HG03108 (cell line): Measurements from ENCODE around the gene TSNAXIP1.
A peak's percentile ranks its signal among the peaks of the same experiment; 100 is the strongest.

ENCODE experiments used
- ATAC-seq: cut with Tn5 transposase; IDR thresholded peaks from one replicate; pipeline ENCODE4 v1.9.1; 2021; ENCODE audit warnings: moderate library complexity; ENCODE audit not compliant: unreplicated experiment

TSNAXIP1 gene, protein sequence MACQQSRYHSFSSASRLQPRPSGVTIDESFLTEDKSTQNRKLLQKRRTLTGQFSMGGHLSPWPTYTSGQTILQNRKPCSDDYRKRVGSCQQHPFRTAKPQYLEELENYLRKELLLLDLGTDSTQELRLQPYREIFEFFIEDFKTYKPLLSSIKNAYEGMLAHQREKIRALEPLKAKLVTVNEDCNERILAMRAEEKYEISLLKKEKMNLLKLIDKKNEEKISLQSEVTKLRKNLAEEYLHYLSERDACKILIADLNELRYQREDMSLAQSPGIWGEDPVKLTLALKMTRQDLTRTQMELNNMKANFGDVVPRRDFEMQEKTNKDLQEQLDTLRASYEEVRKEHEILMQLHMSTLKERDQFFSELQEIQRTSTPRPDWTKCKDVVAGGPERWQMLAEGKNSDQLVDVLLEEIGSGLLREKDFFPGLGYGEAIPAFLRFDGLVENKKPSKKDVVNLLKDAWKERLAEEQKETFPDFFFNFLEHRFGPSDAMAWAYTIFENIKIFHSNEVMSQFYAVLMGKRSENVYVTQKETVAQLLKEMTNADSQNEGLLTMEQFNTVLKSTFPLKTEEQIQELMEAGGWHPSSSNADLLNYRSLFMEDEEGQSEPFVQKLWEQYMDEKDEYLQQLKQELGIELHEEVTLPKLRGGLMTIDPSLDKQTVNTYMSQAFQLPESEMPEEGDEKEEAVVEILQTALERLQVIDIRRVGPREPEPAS

DNA sequence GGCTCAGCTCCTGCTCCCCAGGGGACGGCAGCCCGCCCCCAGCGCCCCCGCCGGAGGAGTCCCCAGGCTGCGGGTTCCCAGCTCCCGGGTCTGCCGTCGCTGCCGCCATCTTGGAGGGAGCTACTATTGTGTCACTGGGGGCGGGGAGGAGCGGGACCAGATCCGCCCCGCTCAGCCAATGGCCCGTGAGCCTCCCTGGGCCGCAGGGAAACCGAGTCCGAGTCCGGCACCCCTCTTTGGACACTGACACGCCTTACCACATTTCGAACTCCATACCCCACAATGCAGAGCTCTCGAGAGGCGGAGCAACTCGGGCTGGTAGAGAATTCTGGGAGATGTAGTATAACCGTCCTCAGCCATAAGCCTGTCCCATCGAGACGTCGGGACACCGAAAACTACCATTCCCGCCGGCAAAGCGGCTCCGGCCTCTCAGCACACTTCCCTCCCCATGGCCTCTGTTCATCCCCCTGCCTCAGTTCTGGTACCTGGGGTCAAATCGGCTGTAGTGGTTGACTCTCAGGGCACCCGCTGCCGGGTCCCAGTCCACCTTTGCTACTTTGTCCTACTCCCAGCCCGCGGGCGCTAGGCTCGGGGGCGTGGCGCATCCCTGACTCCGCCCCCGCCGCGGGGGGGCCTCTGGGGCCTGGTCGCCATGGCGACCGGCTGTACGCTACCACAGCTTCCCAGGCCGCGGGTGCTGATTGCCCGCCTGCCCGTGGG is at the start of gene TSNAXIP1, which contains the start of gene RANBP10:
TSS of gene TSNAXIP1 (plus strand) at position 462 of the 720 bp plus-strand sequence. CDS start 261 bp downstream, outside the sequence.
TSS of gene RANBP10 (minus strand) at position 133 of the 720 bp plus-strand sequence. CDS start at position 109, 24 bp downstream.
- ATAC-seq, result peak; percentile 89

DNA sequence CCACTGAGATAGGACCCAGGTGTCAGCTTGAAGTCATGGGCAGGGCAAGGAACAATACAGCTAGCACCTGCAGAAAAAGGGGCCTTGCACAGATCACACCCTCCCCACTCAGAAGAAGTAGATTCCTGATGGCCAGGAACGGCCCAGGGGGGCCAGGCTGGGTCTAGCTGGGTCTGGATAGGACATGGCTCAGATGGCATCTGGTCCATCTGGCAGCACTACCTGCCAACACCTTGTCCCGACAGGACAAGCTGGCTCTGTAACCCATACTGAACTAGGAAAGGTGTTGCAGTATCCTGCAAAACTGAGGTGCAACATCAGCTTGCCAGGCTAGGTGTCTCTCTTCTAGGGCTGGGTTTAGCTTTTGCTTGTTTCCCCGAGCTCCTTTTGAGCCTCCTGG is 48.7 kb upstream of the TSNAXIP1 start:
- ATAC-seq, result no peak

DNA sequence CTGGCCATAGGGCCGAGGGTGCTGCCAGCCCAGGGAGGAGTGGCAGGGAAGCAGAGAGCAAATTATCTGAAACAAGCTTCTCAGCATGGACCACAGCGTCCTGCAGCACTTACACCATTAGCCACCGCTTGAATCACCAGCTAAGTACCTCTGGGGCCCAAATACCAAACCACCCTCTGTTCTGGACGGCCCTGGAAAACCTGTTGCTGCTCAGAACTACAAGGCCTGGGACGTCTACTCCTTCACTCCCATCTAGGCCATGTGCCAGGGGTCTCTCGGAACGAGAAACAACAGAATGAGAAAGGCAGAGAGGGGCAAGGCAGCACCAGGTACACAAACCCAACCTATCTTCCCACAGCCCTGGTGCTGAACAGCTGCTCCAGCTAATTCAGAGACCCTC is 47.7 kb upstream of the TSNAXIP1 start:
- ATAC-seq, result no peak

DNA sequence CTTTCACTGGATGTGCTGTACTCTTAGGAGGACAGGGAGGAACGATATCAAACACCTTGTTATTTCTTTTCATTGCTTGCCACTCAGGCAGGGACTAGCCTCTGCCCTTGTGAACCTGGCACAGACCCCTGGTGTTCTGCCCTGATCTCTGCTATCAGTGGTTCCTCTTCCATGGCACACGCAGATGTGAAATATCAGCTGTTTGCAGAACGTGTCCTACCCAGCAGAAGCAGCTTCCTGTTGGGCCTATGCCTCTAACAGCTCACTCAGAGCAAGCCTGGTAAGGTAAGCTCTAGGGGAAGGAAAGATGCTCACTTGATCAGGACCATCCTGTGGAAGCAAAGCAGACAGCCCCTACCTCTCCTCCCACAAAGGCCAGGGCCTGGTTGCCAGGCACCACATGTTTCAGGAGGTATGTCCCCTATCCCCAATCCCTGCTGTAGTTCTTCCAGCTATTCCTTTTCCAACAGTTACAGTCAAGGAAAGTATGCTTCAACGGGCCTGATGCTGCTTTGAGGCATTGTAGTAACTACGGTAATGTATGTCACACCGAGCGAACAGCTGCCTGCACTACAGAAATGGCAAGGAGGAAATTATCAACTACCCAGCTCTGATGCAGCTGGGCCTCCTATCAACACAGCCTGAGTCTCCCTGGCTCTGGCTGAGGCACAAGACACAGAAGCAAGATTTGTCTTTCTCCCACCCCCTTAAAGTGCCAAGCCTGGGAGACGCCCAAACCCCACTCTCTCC is 46.3 kb upstream of the TSNAXIP1 start:
- ATAC-seq, result no peak

DNA sequence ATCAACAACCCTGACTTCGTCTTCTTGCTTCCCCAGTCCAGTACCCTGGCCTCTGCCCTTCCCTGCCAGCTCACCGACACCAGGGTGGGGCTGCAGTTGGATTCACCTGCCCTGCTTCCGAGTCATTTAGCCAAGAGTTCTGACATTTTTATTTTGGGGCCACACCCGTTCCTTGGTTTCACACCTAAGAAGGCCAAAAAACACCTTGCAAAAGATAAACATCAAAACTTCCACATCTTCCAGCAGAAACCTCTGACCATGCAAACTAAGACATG is 45.8 kb upstream of the TSNAXIP1 start:
- ATAC-seq, result no peak

DNA sequence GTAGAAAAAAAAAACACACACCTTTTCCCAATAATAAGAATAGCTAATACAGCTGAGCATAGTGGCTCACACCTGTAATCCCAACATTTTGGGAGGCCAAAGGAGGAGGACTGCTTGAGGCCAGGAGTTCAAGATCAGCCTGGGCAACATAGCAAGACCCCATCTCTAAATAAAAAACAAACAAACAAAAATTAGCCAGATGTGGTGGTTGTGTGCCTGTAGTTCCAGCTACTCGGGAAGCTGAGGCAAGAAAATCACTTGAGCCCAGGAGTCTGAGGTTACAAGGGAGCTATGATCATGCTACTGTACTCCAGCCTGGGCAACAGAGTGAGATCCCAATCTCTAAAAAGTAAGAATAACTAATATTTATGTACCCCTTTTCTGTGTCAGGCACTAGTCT is 44.8 kb upstream of the TSNAXIP1 start:
- ATAC-seq, result no peak

DNA sequence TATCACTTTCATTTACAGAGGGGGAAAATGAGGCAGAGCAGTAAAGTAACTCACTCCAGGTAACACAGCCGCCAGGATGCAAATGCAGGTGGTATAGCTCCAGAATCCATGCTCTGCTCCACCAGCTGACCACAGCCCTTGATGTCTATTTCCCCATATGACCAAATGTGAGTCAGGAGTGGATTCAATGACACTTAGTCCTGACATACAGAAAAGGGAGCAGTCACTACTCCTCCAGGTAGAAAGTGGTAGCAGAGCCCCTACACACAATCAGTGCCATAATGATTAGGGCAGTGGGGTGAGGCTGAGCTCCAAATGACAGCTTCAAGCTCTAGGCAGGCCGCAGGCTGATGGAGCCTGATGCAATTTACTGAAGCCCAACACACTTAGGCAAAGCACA is 44.3 kb upstream of the TSNAXIP1 start:
- no peak for ATAC-seq

DNA sequence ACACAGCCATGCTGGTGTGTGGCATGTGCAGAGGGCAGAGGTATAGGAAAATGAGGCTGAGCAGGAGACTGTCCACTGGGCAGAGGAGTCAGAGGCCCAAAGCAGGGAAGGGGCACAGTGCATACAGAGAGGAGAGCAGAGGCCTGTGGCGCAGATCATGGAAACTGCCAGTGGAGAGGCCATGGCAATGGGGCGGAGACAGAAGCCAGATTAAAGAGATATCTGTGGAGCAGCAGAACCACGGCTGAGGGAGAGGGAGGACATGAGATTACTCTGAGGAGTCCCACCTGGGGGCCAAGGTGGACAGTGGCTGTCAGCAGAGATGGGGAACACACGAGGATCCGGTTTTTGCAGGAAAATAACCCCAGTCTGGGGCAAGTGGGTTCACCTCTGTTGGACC is 43.6 kb upstream of the TSNAXIP1 start:
- no peak for ATAC-seq

DNA sequence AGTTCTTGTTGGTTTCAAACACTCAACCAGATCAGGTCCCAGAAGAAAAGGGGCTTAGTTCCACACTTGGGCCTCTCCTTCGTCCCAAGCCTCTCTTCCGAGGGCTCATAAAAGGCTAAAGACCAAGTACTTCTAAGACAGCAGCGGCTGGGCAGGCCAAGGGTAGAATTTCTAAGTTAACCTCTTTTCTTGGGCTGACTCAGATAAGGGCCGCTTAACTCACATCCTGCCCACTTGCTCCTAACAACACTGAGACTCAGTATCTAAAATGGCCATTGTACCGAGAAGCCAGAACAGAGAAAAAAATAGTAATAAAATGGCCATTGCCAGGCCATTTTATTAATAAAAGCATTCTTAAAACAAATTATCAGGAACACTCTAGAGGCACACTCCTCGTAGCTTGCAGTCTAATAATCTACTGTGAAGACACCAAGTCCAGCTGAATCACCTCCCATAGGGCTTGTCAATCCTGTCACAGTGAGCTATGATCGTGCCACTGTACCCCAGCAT is 42.5 kb upstream of the TSNAXIP1 start:
- no peak for ATAC-seq

DNA sequence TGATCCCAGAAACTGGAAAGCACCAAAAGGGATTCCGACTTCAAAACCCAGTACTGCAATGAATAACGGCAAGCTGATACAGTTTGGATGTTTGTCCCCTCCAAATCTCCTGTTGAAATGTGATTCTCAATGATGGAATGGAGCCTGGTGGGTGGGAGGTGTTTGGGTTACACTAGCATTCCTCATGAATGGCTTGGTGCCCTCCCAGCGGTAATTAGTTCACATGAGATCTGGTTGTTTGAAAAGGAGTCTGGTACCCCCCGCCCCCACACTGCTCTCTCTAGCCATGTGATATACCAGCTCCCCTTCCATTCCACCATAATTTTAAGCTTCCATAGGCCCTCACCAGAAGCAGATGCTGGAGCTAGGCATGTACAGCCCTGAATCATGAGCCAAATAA is 40.4 kb upstream of the TSNAXIP1 start:
- no peak for ATAC-seq

DNA sequence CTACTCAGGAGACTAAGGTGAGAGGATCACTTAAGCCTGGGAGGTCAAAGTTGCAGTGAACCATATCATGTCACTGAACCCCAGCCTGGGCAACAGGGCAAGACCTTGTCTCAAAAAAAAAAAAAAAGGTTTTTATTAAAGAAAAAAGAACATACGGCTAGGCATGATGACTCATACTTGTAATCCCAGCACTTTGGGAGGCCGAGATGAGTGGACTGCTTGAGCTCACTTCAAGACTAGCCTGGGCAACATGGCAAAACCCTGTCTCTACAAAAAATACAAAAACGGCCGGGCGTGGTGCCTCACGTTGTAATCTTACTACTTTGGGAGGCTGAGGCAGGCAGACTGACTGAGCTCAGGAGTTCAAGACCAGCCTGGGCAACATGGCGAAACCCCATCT is 38.7 kb upstream of the TSNAXIP1 start:
- no peak for ATAC-seq

DNA sequence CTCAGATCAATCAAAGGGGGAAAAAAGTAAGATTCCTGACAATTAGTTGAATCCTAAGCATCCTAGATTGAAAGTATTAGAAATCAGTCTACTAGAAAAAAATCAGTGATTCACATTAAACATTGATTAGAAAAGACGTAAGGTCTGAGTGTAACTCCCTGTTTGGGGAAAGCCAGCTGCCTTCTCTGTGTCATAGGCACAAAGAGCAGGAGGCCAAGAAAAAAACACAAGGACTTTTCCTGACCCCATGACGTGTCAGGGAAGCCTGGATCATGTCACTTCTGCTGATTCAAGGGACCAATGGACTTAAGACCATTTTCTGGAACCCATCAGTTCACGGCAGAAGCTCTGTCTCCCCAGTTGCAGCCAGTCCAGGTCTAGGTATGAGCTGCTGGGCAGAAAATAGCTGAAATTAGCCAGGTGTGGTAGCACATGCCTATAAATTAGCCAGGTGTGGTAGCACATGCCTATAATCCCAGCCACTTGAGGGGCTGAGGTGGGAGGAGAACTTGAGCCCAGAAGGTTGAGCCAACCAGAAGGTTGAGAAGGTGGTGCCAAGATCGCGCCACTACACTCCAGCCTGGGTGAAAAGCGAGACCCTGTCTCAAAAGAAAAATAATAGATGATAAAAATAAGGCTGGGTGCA is 36.2 kb upstream of the TSNAXIP1 start:
- no peak for ATAC-seq

DNA sequence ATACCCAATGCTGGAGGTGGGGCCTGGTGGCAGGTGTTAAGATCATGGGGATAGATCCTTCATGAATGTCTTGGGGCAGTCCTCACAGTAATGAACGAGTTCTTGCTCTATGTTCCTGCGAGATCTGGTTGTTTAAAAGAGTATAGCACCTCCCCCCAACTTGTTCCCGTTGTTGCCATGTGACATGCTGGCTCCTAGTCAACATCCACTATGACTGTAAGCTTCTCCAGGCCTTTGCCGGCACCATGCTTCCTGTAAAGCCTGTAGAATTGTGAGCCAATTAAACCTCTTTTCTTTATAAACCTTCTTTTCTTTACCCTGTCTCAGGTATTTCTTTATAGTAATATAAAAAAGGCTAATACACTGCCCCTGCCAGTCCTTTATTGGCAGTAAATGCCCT is 33.6 kb upstream of the TSNAXIP1 start:
- ATAC-seq, result no peak

DNA sequence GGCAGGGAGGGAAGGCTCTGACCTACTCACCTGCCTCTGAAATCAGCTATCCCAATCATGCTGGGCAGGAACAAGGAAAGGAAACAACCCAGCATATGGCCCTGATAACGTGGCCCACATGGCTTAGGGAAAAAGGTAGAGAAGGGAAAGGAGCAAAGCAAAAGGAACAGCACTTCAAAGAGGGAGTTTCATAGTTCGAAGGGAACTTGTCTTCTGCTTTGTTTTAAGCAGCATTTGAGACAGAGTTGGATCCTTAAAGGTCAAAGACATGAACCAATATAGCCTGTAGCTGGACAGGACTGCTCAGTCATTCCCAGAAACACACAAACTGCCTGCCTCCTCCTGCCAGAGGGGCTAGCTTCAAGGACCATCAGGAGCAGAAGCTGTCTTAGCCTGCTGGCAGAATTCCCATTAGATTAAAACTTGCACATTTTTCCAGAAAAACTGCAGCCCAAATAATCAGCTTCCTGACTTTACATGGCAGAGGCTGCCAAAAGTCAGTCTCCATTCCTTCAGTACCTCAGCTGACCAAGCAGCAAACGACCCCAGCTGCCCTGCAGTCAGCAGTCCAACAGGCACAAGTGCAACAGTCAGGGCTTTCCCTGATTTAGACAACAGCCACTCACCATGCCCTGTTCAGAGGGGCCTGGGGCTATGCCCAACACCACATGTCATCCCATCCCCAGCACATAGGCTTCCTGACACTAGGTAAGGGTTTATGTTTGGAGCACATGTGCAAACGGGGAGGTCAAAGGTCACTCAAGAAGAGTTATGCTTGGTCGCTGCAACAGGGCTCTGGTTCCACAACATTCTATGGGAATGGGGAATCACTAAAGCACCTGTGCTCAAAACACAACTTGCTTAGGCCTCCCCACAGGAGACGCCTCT is 32.9 kb upstream of the TSNAXIP1 start:
- ATAC-seq, result no peak

DNA sequence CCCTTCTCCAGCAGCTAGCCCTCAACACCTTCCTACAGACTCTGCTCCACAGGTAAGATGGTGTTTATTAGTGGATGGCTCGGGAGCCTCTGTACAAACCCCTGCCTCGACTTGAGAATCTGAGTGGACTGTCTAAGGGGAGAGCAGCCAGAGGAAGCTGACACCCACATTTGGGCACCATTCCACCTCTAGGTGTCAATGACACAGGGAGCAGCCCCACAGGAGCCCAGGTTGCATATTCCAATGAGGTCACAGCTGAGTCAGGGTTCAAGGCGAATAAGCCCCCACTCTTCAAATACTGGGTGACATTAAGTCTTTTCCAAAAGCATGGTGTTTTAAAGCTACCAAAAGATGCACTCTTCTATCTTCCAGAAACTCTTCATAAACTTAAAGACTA is 32.2 kb upstream of the TSNAXIP1 start:
- ATAC-seq, result no peak

DNA sequence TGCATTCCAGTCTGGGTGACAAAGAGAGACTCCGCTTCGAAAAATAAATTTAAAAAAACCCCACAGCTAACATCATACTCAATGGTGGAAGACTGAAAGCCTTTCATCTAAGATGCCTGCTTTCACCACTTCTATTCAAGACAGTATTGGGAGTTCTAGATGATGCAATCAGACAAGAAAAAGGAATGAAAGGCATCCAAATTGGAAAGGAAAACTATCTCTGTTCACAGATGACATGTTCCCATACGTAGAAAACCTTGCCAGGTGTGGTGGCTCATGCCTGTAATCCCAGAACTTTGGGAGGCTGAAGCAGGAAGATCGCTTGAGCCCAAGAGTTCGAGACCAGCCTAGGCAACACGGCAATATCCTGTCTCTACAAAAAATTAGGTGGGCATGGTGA is 31.4 kb upstream of the TSNAXIP1 start:
- no peak for ATAC-seq

DNA sequence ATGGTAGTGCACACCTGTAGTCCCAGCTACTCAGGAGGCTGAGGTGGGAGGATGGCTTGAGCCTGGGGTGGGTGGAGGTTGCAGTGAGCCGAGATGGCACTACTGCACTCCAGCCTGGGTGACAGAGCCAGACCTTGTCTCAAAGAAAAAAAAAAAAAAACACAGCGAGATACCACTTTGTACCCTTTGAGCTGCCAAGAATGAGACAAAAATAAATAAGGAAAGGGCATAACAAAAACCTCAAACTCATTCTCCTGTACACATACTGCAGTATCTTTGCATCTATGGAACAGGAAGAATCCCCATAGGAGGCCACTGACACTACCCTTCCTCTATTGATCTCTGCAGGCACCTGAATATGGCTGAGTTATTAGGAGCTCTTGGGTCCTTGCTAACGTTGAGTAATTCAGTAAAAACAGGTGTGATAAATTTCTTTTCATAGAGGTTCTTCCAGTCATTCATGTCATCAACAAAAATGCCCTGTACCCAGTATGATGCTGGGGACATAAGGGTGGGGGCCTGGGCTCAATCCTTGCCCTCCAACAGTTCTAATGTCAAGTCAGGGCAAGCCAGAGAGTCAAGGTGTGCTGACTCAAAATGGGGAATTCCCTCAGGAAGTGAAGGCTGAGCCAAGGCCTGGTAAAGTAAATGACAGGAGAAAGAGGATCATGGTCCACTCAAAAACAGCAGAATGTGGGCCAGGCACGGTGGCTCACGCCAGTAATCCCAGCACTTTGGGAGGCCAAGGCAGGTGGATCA is 27.3 kb upstream of the TSNAXIP1 start:
- no peak for ATAC-seq

DNA sequence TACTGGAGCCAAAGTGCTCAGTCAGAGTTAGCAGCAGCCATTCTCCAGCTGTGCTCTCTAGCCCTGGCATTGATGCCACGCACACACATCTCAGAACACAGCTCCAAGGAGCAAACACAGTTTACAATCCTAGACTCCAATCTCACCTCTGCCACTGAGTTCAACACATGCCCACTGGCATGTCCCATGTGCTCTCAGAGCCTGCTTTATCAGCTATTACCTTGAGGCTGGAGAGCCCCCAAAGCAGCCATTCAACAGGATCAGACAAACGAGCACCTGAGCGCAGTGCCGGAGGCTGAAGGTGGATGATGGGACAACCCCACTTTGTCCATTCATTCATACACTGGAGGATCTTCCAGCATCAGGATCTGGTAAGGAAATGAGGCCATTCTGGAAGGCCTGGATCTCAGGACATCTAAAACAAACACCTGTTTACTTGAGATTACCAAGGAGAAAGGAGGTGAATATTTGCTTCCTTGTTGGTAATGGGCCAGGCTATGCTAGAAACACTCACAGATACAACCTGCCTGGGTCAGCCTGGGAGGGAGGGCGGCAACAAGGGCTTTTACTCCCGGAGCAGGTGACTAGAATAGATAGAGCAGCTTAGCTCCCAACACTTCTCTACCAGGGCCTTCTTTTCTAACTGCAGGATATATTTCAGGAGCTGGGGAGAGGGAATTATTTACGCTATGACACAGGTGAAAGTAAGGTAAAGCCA is 25.7 kb upstream of the TSNAXIP1 start:
- ATAC-seq, result no peak
